ENCODE measurements around the gene ZNF148.

The ZNF148 gene

DNA sequence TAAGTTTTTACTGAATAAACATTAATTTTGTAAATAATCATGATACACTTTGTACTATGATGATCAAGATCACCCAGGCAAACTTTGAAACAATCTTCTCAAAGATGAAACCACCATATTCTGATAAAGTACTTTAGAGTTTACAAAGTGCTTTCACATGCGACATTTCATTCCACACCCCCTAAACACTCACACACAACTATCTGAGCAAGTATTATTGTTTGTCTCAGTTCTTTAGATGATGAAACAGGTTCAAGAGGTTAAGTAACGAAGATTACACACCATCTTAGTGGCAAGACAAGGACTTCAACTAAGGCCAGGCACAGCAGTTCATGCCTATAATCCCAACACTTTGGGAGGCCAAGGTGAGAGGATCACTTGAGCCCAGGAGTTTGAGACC lies 37.6 kb downstream of the ZNF148 start:
- H3K27me3 Mint-ChIP-seq (ENCODE audit: low read depth, poor library complexity) = no peaks in the 10 kb centered on the region
- no peak for DNase-seq
- TF ChIP-seq, protein P1, sequence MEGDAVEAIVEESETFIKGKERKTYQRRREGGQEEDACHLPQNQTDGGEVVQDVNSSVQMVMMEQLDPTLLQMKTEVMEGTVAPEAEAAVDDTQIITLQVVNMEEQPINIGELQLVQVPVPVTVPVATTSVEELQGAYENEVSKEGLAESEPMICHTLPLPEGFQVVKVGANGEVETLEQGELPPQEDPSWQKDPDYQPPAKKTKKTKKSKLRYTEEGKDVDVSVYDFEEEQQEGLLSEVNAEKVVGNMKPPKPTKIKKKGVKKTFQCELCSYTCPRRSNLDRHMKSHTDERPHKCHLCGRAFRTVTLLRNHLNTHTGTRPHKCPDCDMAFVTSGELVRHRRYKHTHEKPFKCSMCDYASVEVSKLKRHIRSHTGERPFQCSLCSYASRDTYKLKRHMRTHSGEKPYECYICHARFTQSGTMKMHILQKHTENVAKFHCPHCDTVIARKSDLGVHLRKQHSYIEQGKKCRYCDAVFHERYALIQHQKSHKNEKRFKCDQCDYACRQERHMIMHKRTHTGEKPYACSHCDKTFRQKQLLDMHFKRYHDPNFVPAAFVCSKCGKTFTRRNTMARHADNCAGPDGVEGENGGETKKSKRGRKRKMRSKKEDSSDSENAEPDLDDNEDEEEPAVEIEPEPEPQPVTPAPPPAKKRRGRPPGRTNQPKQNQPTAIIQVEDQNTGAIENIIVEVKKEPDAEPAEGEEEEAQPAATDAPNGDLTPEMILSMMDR (IDR thresholded peaks at IDR 0.05) = no peak
- H3K9me3 Mint-ChIP-seq = peaks cover 60% of the 10 kb centered on the region
- H3K36me3 Mint-ChIP-seq (ENCODE audit: low read depth) = peaks cover 82% of the 10 kb centered on the region
- no peaks in the 10 kb centered on the region for H3K4me1 Mint-ChIP-seq
- no peak overlapping the region for H3K27ac Mint-ChIP-seq
- no peak overlapping the region for H3K4me3 Mint-ChIP-seq

DNA sequence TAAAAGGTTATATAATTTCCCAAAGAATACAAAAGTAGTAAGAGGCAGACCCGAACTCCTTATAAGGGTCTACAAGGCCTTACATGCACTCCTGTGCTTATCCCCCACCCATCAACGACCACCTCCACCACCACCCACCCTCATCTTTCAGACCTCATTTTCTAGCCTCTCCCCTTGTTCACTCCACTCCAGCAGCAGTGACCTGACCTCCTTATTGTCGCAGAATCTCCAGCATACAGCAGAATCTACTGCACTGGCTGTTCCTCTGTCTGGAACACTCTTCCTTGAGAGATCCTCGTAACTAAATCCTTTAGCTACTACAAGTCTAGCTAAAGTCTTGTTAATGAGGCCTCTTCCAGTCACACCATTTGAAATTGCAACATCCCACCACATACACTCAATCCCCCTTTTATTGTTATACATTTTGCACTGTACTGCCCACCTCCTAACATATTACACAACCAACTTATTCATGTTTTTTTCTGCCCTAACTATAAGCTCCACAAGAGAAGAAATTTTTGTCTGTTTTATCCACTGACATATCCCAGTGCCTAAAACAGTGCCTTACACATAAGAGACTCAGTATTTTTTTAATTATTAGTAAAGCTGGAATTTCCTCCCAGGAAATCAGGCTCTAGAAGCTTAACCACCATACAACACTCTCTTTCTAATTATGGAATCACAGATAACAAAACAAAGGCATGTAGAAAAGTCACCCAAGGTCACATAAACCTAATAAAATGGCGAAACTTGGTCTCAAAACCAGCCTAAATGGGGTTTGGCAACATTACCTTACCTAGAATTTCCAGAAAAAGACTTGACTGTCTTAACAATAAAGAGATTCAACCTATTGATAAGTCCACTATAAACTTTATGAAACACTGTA lies 40.2 kb downstream of the ZNF148 start:
- DNase-seq = no peak
- H3K27ac Mint-ChIP-seq = no peak overlapping the region
- no peaks in the 10 kb centered on the region for H3K27me3 Mint-ChIP-seq (ENCODE audit: low read depth, poor library complexity)
- H3K9me3 Mint-ChIP-seq = peaks cover 37% of the 10 kb centered on the region
- peaks cover 65% of the 10 kb centered on the region for H3K36me3 Mint-ChIP-seq (ENCODE audit: low read depth)
- H3K4me1 Mint-ChIP-seq = no peaks in the 10 kb centered on the region
- TF ChIP-seq, protein P1 (IDR thresholded peaks at IDR 0.05) = no peak
- H3K4me3 Mint-ChIP-seq = no peak overlapping the region

DNA sequence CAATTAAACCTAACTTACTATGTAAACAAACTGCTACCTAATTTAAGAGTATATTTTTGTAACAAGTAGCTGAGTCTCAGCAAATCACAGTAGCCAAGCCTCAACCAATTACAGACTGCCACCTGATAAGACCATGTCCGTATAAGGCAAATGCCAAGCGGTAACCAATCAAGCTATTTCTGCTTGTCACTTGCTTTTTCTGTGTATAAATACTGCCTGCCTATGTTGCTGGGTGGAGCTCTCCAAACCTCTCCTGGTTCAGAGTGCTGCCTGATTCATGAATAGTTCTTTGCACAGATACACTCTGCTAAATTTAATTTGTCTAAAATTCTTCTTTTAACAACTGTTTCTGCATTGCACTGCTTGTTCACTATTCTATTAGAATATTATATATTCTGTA lies 42.6 kb downstream of the ZNF148 start:
- H3K36me3 Mint-ChIP-seq (ENCODE audit: low read depth) = peaks cover 48% of the 10 kb centered on the region
- peaks cover 18% of the 10 kb centered on the region for H3K9me3 Mint-ChIP-seq
- no peak overlapping the region for H3K27ac Mint-ChIP-seq
- TF ChIP-seq, protein P1 (IDR thresholded peaks at IDR 0.05) = no peak
- H3K27me3 Mint-ChIP-seq (ENCODE audit: low read depth, poor library complexity) = no peaks in the 10 kb centered on the region
- DNase-seq = no peak
- H3K4me3 Mint-ChIP-seq = no peak overlapping the region
- H3K4me1 Mint-ChIP-seq = no peaks in the 10 kb centered on the region

DNA sequence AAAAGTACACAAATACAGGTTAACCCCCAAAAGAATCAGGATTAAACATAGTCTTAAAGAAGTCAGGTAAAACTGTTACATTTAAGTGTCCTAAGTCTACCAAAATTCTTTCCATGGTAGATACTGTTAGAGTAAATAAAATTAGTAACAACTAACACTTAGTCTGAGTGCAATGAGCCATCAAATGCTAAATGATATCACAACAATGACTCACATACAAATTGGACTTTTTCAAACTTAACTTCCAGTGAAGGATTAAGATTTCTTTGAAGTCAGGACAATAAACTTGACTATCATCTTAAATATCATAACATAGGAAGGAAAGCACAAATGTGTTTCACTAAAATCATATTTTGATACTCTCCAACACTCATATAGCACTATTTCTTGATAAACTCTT lies 43.9 kb downstream of the ZNF148 start:
- H3K27ac Mint-ChIP-seq = peak overlapping the region; percentile 54

DNA sequence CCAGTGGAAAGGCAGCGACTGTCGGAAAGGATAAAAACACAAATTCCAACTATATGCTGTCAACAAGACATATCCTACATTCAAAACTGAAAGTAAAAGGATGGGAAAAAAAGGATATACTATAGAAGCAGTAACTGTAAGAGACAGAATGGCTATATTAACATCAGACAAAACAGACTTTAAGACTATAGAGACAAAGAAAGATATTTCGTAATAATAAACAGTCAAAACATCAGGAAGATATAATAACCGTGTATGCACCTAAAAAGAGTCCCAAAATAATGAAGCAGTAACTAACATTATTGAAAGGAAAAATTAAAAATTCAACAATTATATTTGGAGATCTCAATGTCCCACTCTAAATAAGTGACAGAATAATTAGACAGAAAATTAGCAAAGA lies 48.2 kb downstream of the ZNF148 start:
- Mint-ChIP-seq H3K36me3 (ENCODE audit: low read depth) (peaks cover 62% of the 10 kb centered on the region), H3K9me3 (peaks cover 13% of the 10 kb centered on the region), H3K4me3 (no peak overlapping the region), H3K4me1 (no peaks in the 10 kb centered on the region), H3K27ac (peak overlapping the region; percentile 22), H3K27me3 (ENCODE audit: low read depth, poor library complexity) (no peaks in the 10 kb centered on the region)
- no peak for DNase-seq
- TF ChIP-seq, protein P1 (IDR thresholded peaks at IDR 0.05) = no peak

More for the DNA sequence above, 43.9 kb downstream of the ZNF148 start:
- Mint-ChIP-seq H3K27me3 (ENCODE audit: low read depth, poor library complexity) (no peaks in the 10 kb centered on the region), H3K4me3 (no peak overlapping the region), H3K36me3 (ENCODE audit: low read depth) (peaks cover 51% of the 10 kb centered on the region), H3K9me3 (peaks cover 13% of the 10 kb centered on the region), H3K4me1 (no peaks in the 10 kb centered on the region)
- no peak for DNase-seq
- TF ChIP-seq, protein P1 (IDR thresholded peaks at IDR 0.05) = no peak

DNA sequence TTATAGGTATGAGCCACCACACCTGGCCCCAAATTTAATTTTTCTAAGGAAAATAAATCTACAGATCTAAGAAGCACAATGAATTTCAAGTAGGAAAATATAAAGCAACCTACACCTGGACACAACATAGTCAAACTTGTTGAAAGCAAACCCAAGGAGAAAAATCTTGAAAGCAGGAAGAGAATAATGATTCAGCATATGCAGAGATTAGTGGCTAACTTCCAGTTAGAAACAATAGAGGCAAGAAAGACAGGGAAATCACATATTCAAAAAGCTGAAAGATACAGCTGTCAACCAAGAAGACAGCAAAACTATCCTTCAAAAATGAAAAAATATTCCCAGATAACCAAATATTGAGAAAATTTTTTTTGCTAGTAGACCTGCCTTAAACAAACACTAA lies 49.4 kb downstream of the ZNF148 start:
- H3K9me3 Mint-ChIP-seq = peaks cover 13% of the 10 kb centered on the region
- no peak for DNase-seq
- H3K27ac Mint-ChIP-seq = no peak overlapping the region
- H3K36me3 Mint-ChIP-seq (ENCODE audit: low read depth) = peaks cover 69% of the 10 kb centered on the region
- H3K4me1 Mint-ChIP-seq = no peaks in the 10 kb centered on the region
- no peak overlapping the region for H3K4me3 Mint-ChIP-seq
- no peaks in the 10 kb centered on the region for H3K27me3 Mint-ChIP-seq (ENCODE audit: low read depth, poor library complexity)
- TF ChIP-seq, protein P1 (IDR thresholded peaks at IDR 0.05) = no peak
